GM23248 (cell line): ENCODE measurements around the gene CHN2. TPM values are rescaled to one million over a fixed set of nuclear protein-coding genes. Genes with fewer than 3 reads are reported as not detected.
"Not testable (repeated sequence)": the region's sequence is repeated elsewhere in the genome, so short reads cannot be mapped to it uniquely, and the experiment has no call there.

Source experiments
- DNase-seq: peaks from one replicate; pipeline ENCODE4 v3.0.0-alpha.2; 2015
- H2AFZ ChIP-seq: fragments of 200-600 bp; sonication (generic); 2 replicates; pipeline ENCODE4 v1.6.1; 2016; ENCODE audit warnings: antibody characterized with exemption
- H3F3A ChIP-seq: fragments of 200-600 bp; sonication (generic); 2 replicates; pipeline ENCODE4 v1.6.1; 2016; ENCODE audit warnings: mild to moderate bottlenecking, antibody characterized with exemption, mixed run types; ENCODE audit not compliant: insufficient read depth
- H3K27ac ChIP-seq: fragments of 200-600 bp; sonication (generic); 2 replicates; pipeline ENCODE4 v1.5.1; 2016; ENCODE audit warnings: mild to moderate bottlenecking
- H3K27me3 ChIP-seq: fragments of 200-600 bp; sonication (generic); replicated peaks from 2 replicates; pipeline ENCODE4 v1.6.1; 2016; ENCODE audit warnings: mild to moderate bottlenecking; ENCODE audit not compliant: insufficient read depth
- H3K36me3 ChIP-seq: fragments of 200-600 bp; sonication (generic); 2 replicates; pipeline ENCODE4 v1.6.1; 2016; ENCODE audit warnings: low read depth, mild to moderate bottlenecking
- H3K4me1 ChIP-seq: fragments of 200-600 bp; sonication (generic); 2 replicates; pipeline ENCODE4 v1.6.1; 2016; ENCODE audit warnings: mild to moderate bottlenecking; ENCODE audit not compliant: insufficient read depth
- H3K4me2 ChIP-seq: fragments of 200-600 bp; sonication (generic); one replicate; pipeline ENCODE4 v1.6.1; 2016; ENCODE audit warnings: mild to moderate bottlenecking; ENCODE audit not compliant: unreplicated experiment
- H3K4me3 ChIP-seq: fragments of 200-600 bp; sonication (generic); 2 replicates; pipeline ENCODE4 v1.5.1; 2016; ENCODE audit warnings: mild to moderate bottlenecking
- H3K79me2 ChIP-seq: fragments of 200-600 bp; sonication (generic); 2 replicates; pipeline ENCODE4 v1.6.1; 2016; ENCODE audit warnings: mild to moderate bottlenecking; ENCODE audit not compliant: insufficient read depth
- H3K9ac ChIP-seq: fragments of 200-600 bp; sonication (generic); 2 replicates; pipeline ENCODE4 v1.6.1; 2016; ENCODE audit warnings: mild to moderate bottlenecking
- H3K9me2 ChIP-seq: fragments of 200-600 bp; sonication (generic); 2 replicates; pipeline ENCODE4 v1.6.1; 2016; ENCODE audit warnings: mixed run types, mild to moderate bottlenecking, moderate library complexity; ENCODE audit not compliant: insufficient read depth
- H3K9me3 ChIP-seq: fragments of 200-600 bp; sonication (generic); one replicate; pipeline ENCODE4 v1.6.1; 2017; ENCODE audit warnings: low read depth
- H4K20me1 ChIP-seq: fragments of 200-600 bp; sonication (generic); 2 replicates; pipeline ENCODE4 v1.6.0; 2016; ENCODE audit not compliant: insufficient read depth
- EZH2 ChIP-seq: fragments of 200-600 bp; sonication (generic); IDR thresholded peaks from 2 replicates; pipeline ENCODE4 v1.6.1; 2018; ENCODE audit warnings: antibody characterized with exemption, mild to moderate bottlenecking; ENCODE audit not compliant: insufficient read depth, poor library complexity, severe bottlenecking
- EZH2phosphoT487 ChIP-seq: fragments of 200-600 bp; sonication (generic); IDR thresholded peaks from 2 replicates; pipeline ENCODE4 v1.6.1; 2018; ENCODE audit warnings: antibody characterized with exemption, moderate library complexity, mild to moderate bottlenecking, low read depth; ENCODE audit not compliant: insufficient read depth
- WGBS, 2 experiments: methylation state at CpG; one replicate each; pipeline ENCODE4 v1.1.6; 2015 to 2017; ENCODE audit warnings: low lambda C conversion rate in 2 of 2, low coverage in 1 of 2; ENCODE audit errors: missing lambda C conversion rate in 2 of 2; 5-methylcytosine and 5-hydroxymethylcytosine counted together
- in situ Hi-C: fragments of 300-500 bp; cut with MboI; formaldehyde crosslinking; loops from 2 replicates; pipeline ENCODE4 v1.15.0; 2020
- polyA plus RNA-seq: library from polyadenylated mRNA; unstranded; fragments of >200 nt; fragmentation: Nextera tagmentation; extraction: Ambion mirVana; gene quantifications from 2 replicates; pipeline ENCODE4 v1.2.1, GENCODE V29; 2016
- total RNA-seq: library from RNA; depleted of rRNA; stranded (reverse); fragments of >200 nt; shearing (Covaris generic); gene quantifications from 2 replicates; pipeline ENCODE4 v1.2.3, GENCODE V29; 2014

Gene CHN2
- total and polyA plus RNA-seq, 2 experiments from 2014 or later = 1.5 to 2.3 TPM

DNA sequence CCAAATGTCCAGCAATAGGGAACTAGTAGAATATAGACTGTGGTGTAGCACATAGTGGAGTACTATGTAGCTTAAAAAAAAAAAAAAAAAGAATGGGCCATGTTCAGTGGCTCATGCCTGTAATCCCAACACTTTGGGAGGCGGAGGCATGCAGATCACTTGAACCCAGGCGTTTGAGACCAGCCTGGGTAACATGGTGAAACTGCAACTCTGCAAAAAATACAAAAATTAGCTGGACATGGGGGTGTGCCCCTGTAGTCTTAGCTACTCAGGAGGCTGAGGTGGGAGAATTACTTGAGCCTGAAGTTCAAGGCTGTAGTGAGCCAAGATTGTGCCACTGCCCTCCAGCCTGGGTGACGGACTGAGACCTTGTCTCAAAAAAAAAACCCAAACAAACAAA is 64.4 kb downstream of the CHN2 start:
- H3K4me2 ChIP-seq = no peak overlapping the region
- no peak overlapping the region for H3K27ac ChIP-seq
- no peaks in the 10 kb centered on the region for H3K9me3 ChIP-seq
- TF ChIP-seq EZH2phosphoT487 = no peak
- TF ChIP-seq EZH2 = no peak
- peaks cover 8% of the 10 kb centered on the region; the same call in 1 of the 2 replicates for H3K27me3 ChIP-seq
- H3K79me2 ChIP-seq = no peaks in the 10 kb centered on the region
- 52 to 71% methylated on average over 3 of the region's 3 CpGs for WGBS, 2 experiments
- H3K9me2 ChIP-seq = no peaks in the 10 kb centered on the region
- H3K36me3 ChIP-seq = no peaks in the 10 kb centered on the region
- no peak overlapping the region for H3K9ac ChIP-seq
- no peaks in the 10 kb centered on the region for H3F3A ChIP-seq
- no peak overlapping the region for H2AFZ ChIP-seq
- no peak for DNase-seq
- in situ Hi-C loops = no loop called here
- no peaks in the 10 kb centered on the region for H3K4me1 ChIP-seq
- no peaks in the 10 kb centered on the region for H4K20me1 ChIP-seq
- H3K4me3 ChIP-seq = no peak overlapping the region

DNA sequence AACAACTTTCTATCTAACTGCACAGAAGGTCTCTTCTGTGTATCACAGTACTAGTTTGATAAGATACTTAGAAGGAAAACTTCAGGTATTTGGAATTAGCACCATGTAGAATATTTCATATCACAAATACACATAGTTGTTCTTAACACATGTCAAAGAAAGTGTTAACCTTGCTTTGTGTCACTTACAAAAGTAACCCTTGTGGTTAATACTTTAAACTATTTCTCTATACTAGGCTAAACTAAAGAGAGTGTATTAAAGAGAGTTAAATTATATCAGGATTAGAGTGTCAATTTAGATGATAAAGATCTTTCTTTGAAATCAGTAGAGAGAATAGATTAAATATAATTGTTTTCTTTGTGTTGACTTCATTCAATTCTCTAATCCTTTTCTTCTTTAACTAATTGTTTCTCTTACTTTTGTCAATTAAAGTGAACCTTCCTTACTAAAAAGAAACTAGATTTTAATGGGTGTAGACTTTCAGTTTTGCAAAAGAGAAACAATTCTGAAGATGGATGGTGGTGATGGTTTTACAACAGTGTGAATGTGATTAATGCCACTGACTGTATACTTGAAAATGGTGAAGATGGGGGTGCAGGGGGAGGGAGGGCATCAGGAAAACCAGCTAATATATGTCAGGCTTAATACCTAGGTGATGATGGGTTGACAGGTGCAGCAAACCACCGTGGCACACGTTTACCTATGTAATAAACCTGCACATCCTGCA is 67.8 kb downstream of the CHN2 start:
- 75 to 91% methylated on average over 2 of the region's 2 CpGs for WGBS, 2 experiments

DNA sequence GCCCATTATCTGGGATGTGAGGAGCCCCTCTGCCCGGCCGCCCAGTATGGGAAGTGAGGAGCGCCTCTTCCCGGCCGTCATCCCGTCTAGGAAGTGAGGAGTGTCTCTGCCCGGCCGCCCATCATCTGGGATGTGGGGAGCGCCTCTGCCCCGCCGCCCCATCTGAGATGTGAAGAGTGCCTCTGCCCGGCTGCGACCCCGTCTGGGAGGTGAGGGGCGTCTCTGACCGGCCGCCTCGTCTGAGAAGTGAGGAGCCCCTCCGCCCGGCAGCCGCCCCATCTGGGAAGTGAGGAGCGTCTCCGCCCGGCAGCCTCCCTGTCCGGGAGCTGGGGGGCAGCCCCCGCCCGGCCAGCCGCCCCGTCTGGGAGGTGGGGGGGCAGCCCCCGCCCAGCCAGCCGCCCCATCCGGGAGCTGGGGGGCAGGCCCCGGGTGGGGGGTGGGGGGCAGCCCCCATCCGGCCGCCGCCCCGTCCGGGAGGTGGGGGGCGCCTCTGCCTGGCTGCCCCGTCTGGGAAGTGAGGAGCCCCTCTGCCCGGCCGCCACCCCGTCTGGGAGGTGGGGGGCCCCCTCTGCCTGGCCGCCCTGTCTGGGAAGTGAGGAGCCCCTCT is 69.1 kb downstream of the CHN2 start:
- H2AFZ ChIP-seq, H3K27me3 ChIP-seq, H3K9ac ChIP-seq, H4K20me1 ChIP-seq, H3F3A ChIP-seq, H3K36me3 ChIP-seq, DNase-seq, in situ Hi-C loops, H3K4me3 ChIP-seq, H3K4me2 ChIP-seq, H3K4me1 ChIP-seq, H3K79me2 ChIP-seq, H3K27ac ChIP-seq, H3K9me2 ChIP-seq, H3K9me3 ChIP-seq: not testable (repeated sequence)
- WGBS, 2 experiments = 91% methylated on average over 6 to 43 of the region's 44 CpGs

More for the DNA sequence above, 67.8 kb downstream of the CHN2 start:
- Histone ChIP-seq H4K20me1 (no peaks in the 10 kb centered on the region), H3K9ac (no peak overlapping the region), H3K36me3 (no peaks in the 10 kb centered on the region), H3K4me3 (no peak overlapping the region), H3K27ac (no peak overlapping the region), H3K9me2 (no peaks in the 10 kb centered on the region), H3K79me2 (no peaks in the 10 kb centered on the region), H3K27me3 (peaks cover 4% of the 10 kb centered on the region; the same call in 1 of the 2 replicates), H3K4me2 (no peak overlapping the region), H3F3A (no peaks in the 10 kb centered on the region), H3K4me1 (peaks cover 7% of the 10 kb centered on the region), H3K9me3 (no peaks in the 10 kb centered on the region), H2AFZ (no peak overlapping the region)
- in situ Hi-C loops = no loop called here
- DNase-seq = no peak
- TF ChIP-seq EZH2 (no peak), EZH2phosphoT487 (no peak)

DNA sequence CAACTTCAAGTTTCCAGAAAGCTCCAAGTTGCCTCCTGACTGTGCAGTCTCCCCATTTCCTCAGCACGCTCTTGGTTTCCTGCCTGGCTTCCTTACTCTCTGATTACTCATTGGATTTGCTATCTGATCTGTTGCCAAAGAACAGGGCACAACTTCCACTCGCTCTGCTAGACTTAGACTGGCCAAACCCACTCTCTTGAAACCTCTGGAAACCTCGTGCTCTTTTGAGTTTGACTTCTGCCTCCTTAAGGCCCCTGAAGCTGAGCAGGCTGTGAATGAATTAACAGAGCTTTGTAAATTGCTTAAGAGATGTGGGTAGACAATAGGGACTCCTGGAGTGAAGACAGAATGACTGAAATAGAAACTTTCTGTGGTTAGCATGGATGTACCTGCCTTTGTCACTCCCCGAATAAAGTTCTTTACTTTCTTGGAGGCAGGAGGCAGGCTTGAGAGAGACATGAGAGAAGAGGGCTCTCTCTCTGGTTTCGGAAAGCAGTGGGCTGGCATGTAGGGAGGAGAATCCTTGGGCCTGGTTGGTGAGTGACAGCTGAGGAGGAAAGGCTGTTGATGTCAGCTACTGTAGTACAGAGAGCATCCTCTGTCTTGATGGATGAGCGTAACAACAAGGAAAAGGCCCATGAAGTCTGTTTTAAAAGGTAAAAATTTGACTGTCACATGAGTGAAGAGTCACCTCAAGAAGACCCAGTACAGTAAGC is 70.8 kb downstream of the CHN2 start:
- DNase-seq = peak; percentile 85
- H4K20me1 ChIP-seq = no peaks in the 10 kb centered on the region
- no peaks in the 10 kb centered on the region for H3K36me3 ChIP-seq
- H3K9ac ChIP-seq = no peak overlapping the region
- H3K27ac ChIP-seq = no peak overlapping the region
- no peak overlapping the region for H3K4me3 ChIP-seq
- peaks cover 7% of the 10 kb centered on the region for H3K4me1 ChIP-seq
- H3K9me2 ChIP-seq = no peaks in the 10 kb centered on the region
- in situ Hi-C loops = no loop called here
- 0 out of 2 replicates have a peak overlapping the region, but pooled peaks have one; percentile 8 for H2AFZ ChIP-seq
- H3K9me3 ChIP-seq = no peaks in the 10 kb centered on the region
- H3K27me3 ChIP-seq = peaks cover 4% of the 10 kb centered on the region; the same call in 1 of the 2 replicates
- H3F3A ChIP-seq = no peaks in the 10 kb centered on the region
- no peaks in the 10 kb centered on the region for H3K79me2 ChIP-seq
- H3K4me2 ChIP-seq = no peak overlapping the region
- WGBS, 2 experiments = 52 to 53% methylated on average over 6 of the region's 6 CpGs
- TF ChIP-seq EZH2phosphoT487 = no peak
- no peak for TF ChIP-seq EZH2
